HEK293 (cell line): ENCODE results near the gene IQCH.

Experiments used
- CTCF ChIA-PET: fragments of 350-600 bp; formaldehyde crosslinking; extraction: SDS; loops from one replicate; lab custom pipeline; 2021; ENCODE audit warnings: antibody characterized with exemption; lab: Yijun Ruan, JAX
- POLR2A ChIA-PET: fragments of 300-600 bp; formaldehyde crosslinking; extraction: SDS; loops from one replicate; lab custom pipeline; 2020; ENCODE audit warnings: antibody characterized with exemption, inconsistent platforms; lab: Yijun Ruan, JAX
- H3K27ac ChIP-seq: fragments of 200-500 bp; sonication (Bioruptor generic); 2 replicates; pipeline ENCODE4 v1.5.1; 2014; ENCODE audit warnings: low read depth, low read length, control low read depth, inconsistent platforms; ENCODE audit errors: extremely low read depth
- H3K36me3 ChIP-seq, 2 experiments: fragments of 200-500 bp in 1 of 2; sonication (Bioruptor generic) in 1 of 2; 1 replicate in 1 of 2; 2 replicates in 1 of 2; pipeline ENCODE4 v1.5.1; 2014 to 2017; ENCODE audit warnings: inconsistent platforms in 2 of 2, low read length in 2 of 2; ENCODE audit not compliant: control insufficient read depth in 2 of 2, insufficient read depth in 1 of 2
- H3K4me1 ChIP-seq: fragments of 200-500 bp; sonication (Bioruptor generic); 2 replicates; pipeline ENCODE4 v1.5.1; 2014; ENCODE audit warnings: mild to moderate bottlenecking, low read length, inconsistent platforms; ENCODE audit not compliant: control insufficient read depth, insufficient read depth
- H3K4me3 ChIP-seq: 2 replicates; pipeline ENCODE4 v1.5.1; 2011; ENCODE audit warnings: low read depth, mild to moderate bottlenecking, control low read depth, low read length, moderate library complexity
- H3K9me3 ChIP-seq: fragments of 200-500 bp; sonication (Bioruptor generic); 2 replicates; pipeline ENCODE4 v1.5.1; 2014; ENCODE audit warnings: low read depth, low read length, inconsistent platforms; ENCODE audit not compliant: control insufficient read depth, insufficient read depth
- KLF16 ChIP-seq: fragments of 450-650 bp; formaldehyde crosslinking; IDR thresholded peaks from 2 replicates; pipeline ENCODE4 v1.5.1; 2017; ENCODE audit warnings: missing biosample characterization, missing genetic modification characterization
- MZF1 ChIP-seq: fragments of 450-650 bp; formaldehyde crosslinking; IDR thresholded peaks from 2 replicates; pipeline ENCODE4 v1.5.1; 2017; ENCODE audit warnings: missing biosample characterization, missing genetic modification characterization, borderline replicate concordance
- PRDM1 ChIP-seq: fragments of 450-650 bp; formaldehyde crosslinking; IDR thresholded peaks from 2 replicates; pipeline ENCODE4; 2016; ENCODE audit warnings: missing biosample characterization, missing genetic modification characterization
- SP2 ChIP-seq: fragments of 450-650 bp; formaldehyde crosslinking; IDR thresholded peaks from 2 replicates; pipeline ENCODE4 v1.5.1; 2016; ENCODE audit warnings: missing biosample characterization, missing genetic modification characterization
- TCF7L2 ChIP-seq: IDR thresholded peaks from 2 replicates; pipeline ENCODE4 v1.6.1; 2011; ENCODE audit warnings: low read depth, mild to moderate bottlenecking, inconsistent platforms, low read length, moderate library complexity, borderline replicate concordance
- ZBTB1 ChIP-seq: fragments of 450-650 bp; formaldehyde crosslinking; IDR thresholded peaks from 2 replicates; pipeline ENCODE4 v1.5.1; 2016; ENCODE audit warnings: missing biosample characterization, missing genetic modification characterization
- ZFP69B ChIP-seq: fragments of 450-650 bp; formaldehyde crosslinking; IDR thresholded peaks from 2 replicates; pipeline ENCODE4 v1.5.1; 2016; ENCODE audit warnings: missing biosample characterization, missing genetic modification characterization
- ZNF146 ChIP-seq: fragments of 450-650 bp; formaldehyde crosslinking; IDR thresholded peaks from 2 replicates; pipeline ENCODE4 v1.5.1; 2016; ENCODE audit warnings: missing biosample characterization, missing genetic modification characterization
- ZNF157 ChIP-seq: fragments of 450-650 bp; formaldehyde crosslinking; IDR thresholded peaks from 2 replicates; pipeline ENCODE4 v1.5.1; 2016; ENCODE audit warnings: missing biosample characterization, missing genetic modification characterization
- ZNF214 ChIP-seq: fragments of 450-650 bp; formaldehyde crosslinking; IDR thresholded peaks from 2 replicates; pipeline ENCODE4 v1.5.1; 2017; ENCODE audit warnings: missing biosample characterization, mild to moderate bottlenecking, missing genetic modification characterization, borderline replicate concordance
- ZNF24 ChIP-seq: fragments of 450-650 bp; formaldehyde crosslinking; IDR thresholded peaks from 2 replicates; pipeline ENCODE4 v1.5.1; 2016; ENCODE audit warnings: missing biosample characterization, missing genetic modification characterization
- ZNF266 ChIP-seq: fragments of 450-650 bp; formaldehyde crosslinking; IDR thresholded peaks from 2 replicates; pipeline ENCODE4 v1.5.1; 2016; ENCODE audit warnings: missing biosample characterization, missing genetic modification characterization, low read depth
- ZNF416 ChIP-seq: fragments of 450-650 bp; formaldehyde crosslinking; IDR thresholded peaks from 2 replicates; pipeline ENCODE4 v1.5.1; 2016; ENCODE audit warnings: missing biosample characterization, missing genetic modification characterization
- ZNF558 ChIP-seq: fragments of 450-650 bp; formaldehyde crosslinking; IDR thresholded peaks from 2 replicates; pipeline ENCODE4 v1.5.1; 2016; ENCODE audit warnings: missing biosample characterization, missing genetic modification characterization
- ZNF629 ChIP-seq: fragments of 450-650 bp; formaldehyde crosslinking; IDR thresholded peaks from 2 replicates; pipeline ENCODE4 v1.5.1; 2017; ENCODE audit warnings: missing biosample characterization, missing genetic modification characterization
- ZNF658 ChIP-seq: fragments of 450-650 bp; formaldehyde crosslinking; IDR thresholded peaks from 2 replicates; pipeline ENCODE4; 2016; ENCODE audit warnings: missing biosample characterization, missing genetic modification characterization
- TF ChIP-seq, protein P1 (sequence below): fragments of 450-650 bp; formaldehyde crosslinking; IDR thresholded peaks from 2 replicates; pipeline ENCODE4 v1.5.1; 2016; ENCODE audit warnings: missing biosample characterization, missing genetic modification characterization
- TF ChIP-seq, protein P2 (sequence below): fragments of 450-650 bp; formaldehyde crosslinking; IDR thresholded peaks from 2 replicates; pipeline ENCODE4 v1.5.1; 2017; ENCODE audit warnings: missing biosample characterization, missing genetic modification characterization
- TF ChIP-seq, protein P3 (sequence below): fragments of 450-650 bp; formaldehyde crosslinking; IDR thresholded peaks from 2 replicates; pipeline ENCODE4 v1.5.1; 2016; ENCODE audit warnings: missing biosample characterization, missing genetic modification characterization
- TF ChIP-seq, protein P4 (sequence below): fragments of 450-650 bp; formaldehyde crosslinking; IDR thresholded peaks from 2 replicates; pipeline ENCODE4 v1.5.1; 2016; ENCODE audit warnings: missing biosample characterization, missing genetic modification characterization
- TF ChIP-seq, protein P5 (sequence below): fragments of 450-650 bp; formaldehyde crosslinking; IDR thresholded peaks from 2 replicates; pipeline ENCODE4 v1.5.1; 2016; ENCODE audit warnings: missing biosample characterization, missing genetic modification characterization
- TF ChIP-seq, protein P6 (sequence below): fragments of 450-650 bp; formaldehyde crosslinking; IDR thresholded peaks from 2 replicates; pipeline ENCODE4 v1.5.1; 2016; ENCODE audit warnings: missing biosample characterization, missing genetic modification characterization

The IQCH gene

DNA sequence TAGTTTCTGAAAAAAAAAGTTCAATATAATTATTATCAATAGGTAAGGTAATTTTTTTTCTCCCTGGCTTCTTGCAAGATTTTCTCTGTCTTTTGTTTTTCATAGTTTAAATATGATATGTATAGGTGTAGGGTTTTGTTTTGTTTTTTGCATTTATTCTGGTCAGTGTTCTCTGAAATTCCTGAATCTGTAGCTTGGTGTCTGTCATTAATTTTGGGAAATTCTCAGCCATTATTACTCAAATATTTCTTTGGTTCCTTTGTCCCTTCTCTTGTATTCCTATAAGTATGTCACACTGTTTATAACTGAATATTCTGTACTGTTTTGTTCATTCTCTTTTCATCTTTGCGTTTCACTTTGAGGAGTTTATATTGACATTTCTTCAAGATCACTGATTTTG lies 22.1 kb downstream of the IQCH start:
- Histone ChIP-seq H3K4me1 (no peaks in the 10 kb centered on the region), H3K27ac (no peak overlapping the region), H3K4me3 (no peak overlapping the region), H3K9me3 (no peaks in the 10 kb centered on the region), H3K36me3 (no peaks in the 10 kb centered on the region)
- TF ChIP-seq ZNF558 (peak; percentile 96), ZBTB1 (tag by site-specific recombination) (no peak), SP2 (tag by site-specific recombination) (no peak), ZNF658 (tag by site-specific recombination) (no peak)
- ChIA-PET POLR2A (no interaction called here), CTCF (interaction anchor here (0.6 kb wide), 1 partner anchor 79 kb away, joined by 3 read pairs; no protein-coding TSS in a partner anchor)

DNA sequence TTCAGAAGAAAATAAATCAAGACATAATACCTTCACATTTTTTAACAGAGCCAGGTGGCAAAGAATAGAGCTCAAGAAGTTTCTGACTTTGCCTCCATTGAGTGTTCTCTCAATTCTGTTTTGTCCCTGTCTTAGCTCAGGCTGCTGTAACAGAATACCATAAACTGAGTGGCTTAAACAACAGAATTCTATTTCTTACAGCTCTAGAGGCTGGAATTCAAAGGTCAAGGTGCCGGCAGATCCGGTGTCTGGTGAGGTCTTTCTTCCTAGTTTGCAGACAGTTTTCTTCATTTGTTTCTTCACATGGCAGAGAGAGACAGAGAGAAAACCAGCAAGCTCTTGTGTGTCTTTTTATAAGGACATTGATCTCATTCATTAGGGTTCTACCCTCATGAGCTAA lies 25.6 kb downstream of the IQCH start:
- H3K27ac ChIP-seq, result no peak overlapping the region
- CTCF ChIA-PET, result interaction anchor here (1.5 kb wide), 2 partner anchors 153 to 334 kb away, joined by 3 read pairs; no protein-coding TSS in a partner anchor
- TF ChIP-seq ZNF629 (tag by site-specific recombination) (no peak), KLF16 (tag by site-specific recombination) (no peak), ZNF24 (tag by site-specific recombination) (no peak), ZNF214 (tag by site-specific recombination) (no peak), ZNF266 (tag by site-specific recombination) (no peak), MZF1 (tag by site-specific recombination) (no peak), ZNF416 (tag by site-specific recombination) (no peak), ZFP69B (no peak), PRDM1 (tag by site-specific recombination) (no peak), TCF7L2 (no peak)
- TF ChIP-seq, protein P1, sequence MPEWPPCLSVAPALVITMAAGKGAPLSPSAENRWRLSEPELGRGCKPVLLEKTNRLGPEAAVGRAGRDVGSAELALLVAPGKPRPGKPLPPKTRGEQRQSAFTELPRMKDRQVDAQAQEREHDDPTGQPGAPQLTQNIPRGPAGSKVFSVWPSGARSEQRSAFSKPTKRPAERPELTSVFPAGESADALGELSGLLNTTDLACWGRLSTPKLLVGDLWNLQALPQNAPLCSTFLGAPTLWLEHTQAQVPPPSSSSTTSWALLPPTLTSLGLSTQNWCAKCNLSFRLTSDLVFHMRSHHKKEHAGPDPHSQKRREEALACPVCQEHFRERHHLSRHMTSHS (tag by site-specific recombination), result no peak
- TF ChIP-seq, protein P2, sequence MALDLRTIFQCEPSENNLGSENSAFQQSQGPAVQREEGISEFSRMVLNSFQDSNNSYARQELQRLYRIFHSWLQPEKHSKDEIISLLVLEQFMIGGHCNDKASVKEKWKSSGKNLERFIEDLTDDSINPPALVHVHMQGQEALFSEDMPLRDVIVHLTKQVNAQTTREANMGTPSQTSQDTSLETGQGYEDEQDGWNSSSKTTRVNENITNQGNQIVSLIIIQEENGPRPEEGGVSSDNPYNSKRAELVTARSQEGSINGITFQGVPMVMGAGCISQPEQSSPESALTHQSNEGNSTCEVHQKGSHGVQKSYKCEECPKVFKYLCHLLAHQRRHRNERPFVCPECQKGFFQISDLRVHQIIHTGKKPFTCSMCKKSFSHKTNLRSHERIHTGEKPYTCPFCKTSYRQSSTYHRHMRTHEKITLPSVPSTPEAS (tag by site-specific recombination), result no peak
- TF ChIP-seq, protein P3, sequence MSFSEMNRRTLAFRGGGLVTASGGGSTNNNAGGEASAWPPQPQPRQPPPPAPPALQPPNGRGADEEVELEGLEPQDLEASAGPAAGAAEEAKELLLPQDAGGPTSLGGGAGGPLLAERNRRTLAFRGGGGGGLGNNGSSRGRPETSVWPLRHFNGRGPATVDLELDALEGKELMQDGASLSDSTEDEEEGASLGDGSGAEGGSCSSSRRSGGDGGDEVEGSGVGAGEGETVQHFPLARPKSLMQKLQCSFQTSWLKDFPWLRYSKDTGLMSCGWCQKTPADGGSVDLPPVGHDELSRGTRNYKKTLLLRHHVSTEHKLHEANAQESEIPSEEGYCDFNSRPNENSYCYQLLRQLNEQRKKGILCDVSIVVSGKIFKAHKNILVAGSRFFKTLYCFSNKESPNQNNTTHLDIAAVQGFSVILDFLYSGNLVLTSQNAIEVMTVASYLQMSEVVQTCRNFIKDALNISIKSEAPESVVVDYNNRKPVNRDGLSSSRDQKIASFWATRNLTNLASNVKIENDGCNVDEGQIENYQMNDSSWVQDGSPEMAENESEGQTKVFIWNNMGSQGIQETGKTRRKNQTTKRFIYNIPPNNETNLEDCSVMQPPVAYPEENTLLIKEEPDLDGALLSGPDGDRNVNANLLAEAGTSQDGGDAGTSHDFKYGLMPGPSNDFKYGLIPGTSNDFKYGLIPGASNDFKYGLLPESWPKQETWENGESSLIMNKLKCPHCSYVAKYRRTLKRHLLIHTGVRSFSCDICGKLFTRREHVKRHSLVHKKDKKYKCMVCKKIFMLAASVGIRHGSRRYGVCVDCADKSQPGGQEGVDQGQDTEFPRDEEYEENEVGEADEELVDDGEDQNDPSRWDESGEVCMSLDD (tag by site-specific recombination), result no peak
- TF ChIP-seq, all 188 proteins: peak for 0
- no peaks in the 10 kb centered on the region for H3K9me3 ChIP-seq
- H3K36me3 ChIP-seq, result no peaks in the 10 kb centered on the region
- POLR2A ChIA-PET, result interaction anchor here (0.7 kb wide), 1 partner anchor 8 kb away, joined by 3 read pairs; no protein-coding TSS in a partner anchor
- H3K4me3 ChIP-seq, result no peak overlapping the region
- H3K4me1 ChIP-seq, result no peaks in the 10 kb centered on the region

DNA sequence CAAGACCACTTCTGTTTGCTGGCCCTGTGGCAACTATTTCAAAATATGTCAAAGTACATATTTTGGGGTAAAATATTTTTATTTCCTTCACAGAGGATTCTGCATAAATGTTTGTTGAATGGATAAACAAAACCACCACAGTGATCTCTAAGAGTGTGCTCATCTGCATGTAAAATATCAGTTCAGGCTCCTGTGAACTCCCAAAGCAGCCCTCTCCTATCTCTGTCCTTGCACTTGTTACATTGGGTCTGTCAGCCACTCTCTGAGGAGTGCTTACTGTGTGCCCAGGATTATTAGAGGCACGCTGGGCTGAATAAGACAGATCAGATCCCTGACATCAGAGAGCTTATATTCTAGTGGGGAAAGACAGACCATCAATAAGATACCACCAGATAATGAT lies 27.1 kb downstream of the IQCH start:
- Histone ChIP-seq H3K36me3 (no peaks in the 10 kb centered on the region), H3K4me1 (no peaks in the 10 kb centered on the region), H3K4me3 (no peak overlapping the region), H3K27ac (no peak overlapping the region), H3K9me3 (no peaks in the 10 kb centered on the region)
- POLR2A ChIA-PET, result no interaction called here
- CTCF ChIA-PET, result interaction anchor here (0.6 to 1.3 kb wide), 3 partner anchors 23 to 1101 kb away, joined by 4 to 5 read pairs (median 4); no protein-coding TSS in a partner anchor
- TF ChIP-seq, protein P4, sequence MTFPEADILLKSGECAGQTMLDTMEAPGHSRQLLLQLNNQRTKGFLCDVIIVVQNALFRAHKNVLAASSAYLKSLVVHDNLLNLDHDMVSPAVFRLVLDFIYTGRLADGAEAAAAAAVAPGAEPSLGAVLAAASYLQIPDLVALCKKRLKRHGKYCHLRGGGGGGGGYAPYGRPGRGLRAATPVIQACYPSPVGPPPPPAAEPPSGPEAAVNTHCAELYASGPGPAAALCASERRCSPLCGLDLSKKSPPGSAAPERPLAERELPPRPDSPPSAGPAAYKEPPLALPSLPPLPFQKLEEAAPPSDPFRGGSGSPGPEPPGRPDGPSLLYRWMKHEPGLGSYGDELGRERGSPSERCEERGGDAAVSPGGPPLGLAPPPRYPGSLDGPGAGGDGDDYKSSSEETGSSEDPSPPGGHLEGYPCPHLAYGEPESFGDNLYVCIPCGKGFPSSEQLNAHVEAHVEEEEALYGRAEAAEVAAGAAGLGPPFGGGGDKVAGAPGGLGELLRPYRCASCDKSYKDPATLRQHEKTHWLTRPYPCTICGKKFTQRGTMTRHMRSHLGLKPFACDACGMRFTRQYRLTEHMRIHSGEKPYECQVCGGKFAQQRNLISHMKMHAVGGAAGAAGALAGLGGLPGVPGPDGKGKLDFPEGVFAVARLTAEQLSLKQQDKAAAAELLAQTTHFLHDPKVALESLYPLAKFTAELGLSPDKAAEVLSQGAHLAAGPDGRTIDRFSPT (tag by site-specific recombination), result no peak
- TF ChIP-seq ZNF146 (tag by site-specific recombination), result no peak
- no peak for TF ChIP-seq ZNF157
- TF ChIP-seq, protein P5, sequence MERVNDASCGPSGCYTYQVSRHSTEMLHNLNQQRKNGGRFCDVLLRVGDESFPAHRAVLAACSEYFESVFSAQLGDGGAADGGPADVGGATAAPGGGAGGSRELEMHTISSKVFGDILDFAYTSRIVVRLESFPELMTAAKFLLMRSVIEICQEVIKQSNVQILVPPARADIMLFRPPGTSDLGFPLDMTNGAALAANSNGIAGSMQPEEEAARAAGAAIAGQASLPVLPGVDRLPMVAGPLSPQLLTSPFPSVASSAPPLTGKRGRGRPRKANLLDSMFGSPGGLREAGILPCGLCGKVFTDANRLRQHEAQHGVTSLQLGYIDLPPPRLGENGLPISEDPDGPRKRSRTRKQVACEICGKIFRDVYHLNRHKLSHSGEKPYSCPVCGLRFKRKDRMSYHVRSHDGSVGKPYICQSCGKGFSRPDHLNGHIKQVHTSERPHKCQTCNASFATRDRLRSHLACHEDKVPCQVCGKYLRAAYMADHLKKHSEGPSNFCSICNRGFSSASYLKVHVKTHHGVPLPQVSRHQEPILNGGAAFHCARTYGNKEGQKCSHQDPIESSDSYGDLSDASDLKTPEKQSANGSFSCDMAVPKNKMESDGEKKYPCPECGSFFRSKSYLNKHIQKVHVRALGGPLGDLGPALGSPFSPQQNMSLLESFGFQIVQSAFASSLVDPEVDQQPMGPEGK (tag by site-specific recombination), result no peak
- TF ChIP-seq KLF16 (tag by site-specific recombination), result no peak
- TF ChIP-seq, protein P6, sequence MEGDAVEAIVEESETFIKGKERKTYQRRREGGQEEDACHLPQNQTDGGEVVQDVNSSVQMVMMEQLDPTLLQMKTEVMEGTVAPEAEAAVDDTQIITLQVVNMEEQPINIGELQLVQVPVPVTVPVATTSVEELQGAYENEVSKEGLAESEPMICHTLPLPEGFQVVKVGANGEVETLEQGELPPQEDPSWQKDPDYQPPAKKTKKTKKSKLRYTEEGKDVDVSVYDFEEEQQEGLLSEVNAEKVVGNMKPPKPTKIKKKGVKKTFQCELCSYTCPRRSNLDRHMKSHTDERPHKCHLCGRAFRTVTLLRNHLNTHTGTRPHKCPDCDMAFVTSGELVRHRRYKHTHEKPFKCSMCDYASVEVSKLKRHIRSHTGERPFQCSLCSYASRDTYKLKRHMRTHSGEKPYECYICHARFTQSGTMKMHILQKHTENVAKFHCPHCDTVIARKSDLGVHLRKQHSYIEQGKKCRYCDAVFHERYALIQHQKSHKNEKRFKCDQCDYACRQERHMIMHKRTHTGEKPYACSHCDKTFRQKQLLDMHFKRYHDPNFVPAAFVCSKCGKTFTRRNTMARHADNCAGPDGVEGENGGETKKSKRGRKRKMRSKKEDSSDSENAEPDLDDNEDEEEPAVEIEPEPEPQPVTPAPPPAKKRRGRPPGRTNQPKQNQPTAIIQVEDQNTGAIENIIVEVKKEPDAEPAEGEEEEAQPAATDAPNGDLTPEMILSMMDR (tag by site-specific recombination), result no peak
